ENCODE results near the gene PTPRN2.

DNA sequence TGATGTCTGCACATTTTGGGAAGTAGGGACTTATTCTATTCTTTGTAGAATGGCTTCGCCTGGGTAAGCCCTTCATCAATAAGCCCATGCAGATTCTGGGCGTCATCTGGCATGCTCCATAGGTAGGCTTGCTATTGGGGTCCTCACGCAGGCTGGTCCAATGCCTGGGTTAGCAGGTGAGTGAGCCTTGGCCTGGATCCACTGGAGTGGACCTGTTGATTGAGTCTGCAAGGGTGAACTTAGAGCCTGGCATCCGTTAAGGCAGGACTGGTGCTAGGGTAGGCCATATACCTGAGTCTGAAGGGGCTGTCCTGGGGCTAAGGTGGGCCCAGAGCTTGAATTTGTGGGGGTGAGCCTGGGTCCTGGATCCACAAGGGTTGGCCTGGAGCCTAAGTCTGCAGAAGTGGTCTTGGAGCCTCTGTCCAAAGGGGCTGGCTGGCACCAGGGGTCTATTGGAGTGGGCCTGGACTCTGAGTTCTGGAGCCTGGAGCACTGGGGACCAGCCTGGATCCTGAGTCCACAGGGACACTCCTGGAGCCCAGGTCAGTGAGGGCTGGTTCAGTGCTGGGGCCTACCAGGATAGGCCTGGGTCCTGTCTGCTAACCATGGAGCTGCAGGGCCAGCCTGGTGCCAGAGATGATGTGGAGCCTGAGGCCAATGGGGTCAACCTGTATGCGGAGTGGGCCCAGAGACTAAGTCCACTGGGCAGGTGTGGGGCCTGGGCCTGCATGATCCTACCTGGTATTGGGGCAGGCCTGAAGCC, 297.7 kb downstream of the PTPRN2 start:
- TF ChIP-seq POLR2AphosphoS5 (IDR thresholded peaks at IDR 0.05), result no peak
- no peak for TF ChIP-seq POLR2A (IDR thresholded peaks at IDR 0.05)
- TF ChIP-seq EP300 (IDR thresholded peaks at IDR 0.05), result no peak

Data from sigmoid colon (tissue), 4 donors.